ENCODE data around the gene GRAMD1C. TPM values are rescaled to one million over a fixed set of nuclear protein-coding genes. Genes with fewer than 3 reads are reported as not detected.
A peak's percentile ranks its signal among the peaks of the same experiment; 100 is the strongest.

The GRAMD1C gene
- total RNA-seq, 3 donors from 2014 or later = 1.6 to 49.8 (median 18.4) TPM

- intact Hi-C loops (cut with DNase I; ENCODE audit: low total_unique reads) = no loop called here
- H3K27ac ChIP-seq = peak overlapping the region in 1 of 2 donors; percentile 59
Observed at GRCh38 chr3:113912552-113913236, 74.1 kb downstream of the GRAMD1C start.

GRCh38 chr3:113914646-113915045 lies 76.1 kb downstream of the GRAMD1C start:
- H3K27ac ChIP-seq = no peak overlapping the region
- no peaks in the 10 kb centered on the region for H3K9me3 ChIP-seq
- H3K4me1 ChIP-seq = no peaks in the 10 kb centered on the region
- no peak for DNase-seq (ENCODE audit: low spot score in 2 of 2)
- no peak for TF ChIP-seq POLR2AphosphoS5 (IDR thresholded peaks at IDR 0.05)
- no peak overlapping the region for H3K4me3 ChIP-seq
- intact Hi-C loops (cut with DNase I; ENCODE audit: low total_unique reads) = no loop called here
- no peaks in the 10 kb centered on the region for H3K27me3 ChIP-seq
- H3K36me3 ChIP-seq = no peaks in the 10 kb centered on the region

More at GRCh38 chr3:113912552-113913236, 74.1 kb downstream of the GRAMD1C start:
- Histone ChIP-seq H3K4me1 (no peaks in the 10 kb centered on the region), H3K27me3 (no peaks in the 10 kb centered on the region), H3K36me3 (no peaks in the 10 kb centered on the region), H3K9me3 (no peaks in the 10 kb centered on the region), H3K4me3 (no peak overlapping the region)
- no peak for TF ChIP-seq POLR2A (IDR thresholded peaks at IDR 0.05)
- peak in 1 of 3 donors; percentile 20 for TF ChIP-seq POLR2AphosphoS5 (IDR thresholded peaks at IDR 0.05)
- TF ChIP-seq CTCF (IDR thresholded peaks at IDR 0.05) = peak; percentile 37 to 84 (median 84)
- peak in 1 of 2 donors; percentile 35 for DNase-seq (ENCODE audit: low spot score in 2 of 2)

DNA sequence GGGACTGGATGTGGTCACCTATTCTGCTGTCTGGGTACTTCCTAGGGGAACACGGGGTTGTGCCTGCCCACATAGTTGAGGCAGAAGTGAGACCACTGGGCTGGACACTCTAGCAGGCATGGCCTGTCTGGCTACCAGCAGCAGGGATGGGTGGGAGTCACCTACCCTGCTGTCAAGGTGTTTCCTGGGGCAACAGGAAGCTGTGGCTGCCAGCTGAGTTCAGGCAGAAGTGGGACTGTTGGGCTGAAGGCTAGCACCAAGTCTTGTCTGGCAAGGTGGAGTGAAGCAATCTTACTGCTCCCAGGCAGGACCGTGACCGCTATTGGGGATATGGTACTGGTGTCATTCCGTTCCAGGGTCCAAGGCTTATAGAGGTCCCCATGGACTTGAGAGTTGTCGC lies 89.0 kb downstream of the GRAMD1C start:
- Histone ChIP-seq H3K36me3 (no peaks in the 10 kb centered on the region), H3K27me3 (no peaks in the 10 kb centered on the region), H3K9me3 (peaks cover 0 to 14% of the 10 kb centered on the region in 2 donors), H3K4me3 (no peak overlapping the region), H3K4me1 (no peaks in the 10 kb centered on the region), H3K27ac (no peak overlapping the region)
- DNase-seq (ENCODE audit: low spot score in 2 of 2) = no peak
- no peak for TF ChIP-seq CTCF (IDR thresholded peaks at IDR 0.05)
- TF ChIP-seq POLR2A (IDR thresholded peaks at IDR 0.05) = no peak
- no peak for TF ChIP-seq POLR2AphosphoS5 (IDR thresholded peaks at IDR 0.05)
- intact Hi-C loops (cut with DNase I; ENCODE audit: low total_unique reads) = no loop called here

GRCh38 chr3:113946831-113947230 lies 108.2 kb downstream of the GRAMD1C start:
- Histone ChIP-seq H3K27ac (no peak overlapping the region), H3K4me3 (peak overlapping the region in 2 of 3 donors; percentile 75 to 82), H3K27me3 (no peaks in the 10 kb centered on the region), H3K36me3 (no peaks in the 10 kb centered on the region), H3K9me3 (no peaks in the 10 kb centered on the region), H3K4me1 (no peaks in the 10 kb centered on the region)
- intact Hi-C loops (cut with DNase I; ENCODE audit: low total_unique reads) = no loop called here
- no peak for TF ChIP-seq POLR2AphosphoS5 (IDR thresholded peaks at IDR 0.05)
- TF ChIP-seq CTCF (IDR thresholded peaks at IDR 0.05) = no peak
- TF ChIP-seq POLR2A (IDR thresholded peaks at IDR 0.05) = no peak
- DNase-seq (ENCODE audit: low spot score in 2 of 2) = no peak

GRCh38 chr3:113947372-113948014 lies 108.9 kb downstream of the GRAMD1C start, which contains the start of gene ZDHHC23:
Gene ZDHHC23 (plus strand): TSS chr3:113948013. CDS start chr3:113948803, 790 bp downstream.
- no peaks in the 10 kb centered on the region for H3K9me3 ChIP-seq
- peak within 1 kb of the TSS; percentile 71 to 80 for H3K27ac ChIP-seq
- TF ChIP-seq POLR2AphosphoS5 (IDR thresholded peaks at IDR 0.05) = no peak
- TF ChIP-seq POLR2A (IDR thresholded peaks at IDR 0.05) = no peak
- TF ChIP-seq CTCF (IDR thresholded peaks at IDR 0.05) = no peak
- no peaks in the 10 kb centered on the region for H3K36me3 ChIP-seq
- no peaks in the 10 kb centered on the region for H3K4me1 ChIP-seq
- H3K4me3 ChIP-seq = peak within 1 kb of the TSS; percentile 75 to 92 (median 82)
- DNase-seq (ENCODE audit: low spot score in 2 of 2) = peak; percentile 30 to 54
- intact Hi-C loops (cut with DNase I; ENCODE audit: low total_unique reads) = no loop called here
- no peaks in the 10 kb centered on the region for H3K27me3 ChIP-seq
